K562 (cell line): Measurements from ENCODE around the gene N4BP3. TPM values are rescaled to one million over a fixed set of nuclear protein-coding genes. Genes with fewer than 3 reads are reported as not detected.
A peak's percentile ranks its signal among the peaks of the same experiment; 100 is the strongest.

Source experiments
- ERF ChIP-seq: fragments of 450-650 bp; formaldehyde crosslinking; IDR thresholded peaks from 2 replicates; pipeline ENCODE4 v1.4.0; 2020; ENCODE audit warnings: mild to moderate bottlenecking, mixed read lengths
- MEIS2 ChIP-seq: fragments of 450-650 bp; IDR thresholded peaks from 2 replicates; pipeline ENCODE4 v1.6.1; 2014; ENCODE audit warnings: mild to moderate bottlenecking; ENCODE audit not compliant: partially characterized antibody
- RFX5 ChIP-seq: IDR thresholded peaks from 2 replicates; pipeline ENCODE4 v1.6.1; 2011; ENCODE audit warnings: low read depth, mild to moderate bottlenecking, improper control_type of control experiment, low read length
- SETDB1 ChIP-seq: IDR thresholded peaks from one replicate; pipeline ENCODE4 v1.6.1; 2012; ENCODE audit warnings: low read length, control low read depth, inconsistent platforms
- ZNF584 ChIP-seq: fragments of 200-800 bp; sonication (Bioruptor generic); IDR thresholded peaks from 2 replicates; pipeline ENCODE4 v1.6.1; 2016; ENCODE audit warnings: low read depth, mild to moderate bottlenecking, missing genetic modification characterization, missing compliant biosample characterization
- ZNF586 ChIP-seq: fragments of 450-650 bp; formaldehyde crosslinking; conservative IDR thresholded peaks from 2 replicates; pipeline ENCODE4 v1.4.0; 2020; ENCODE audit warnings: mild to moderate bottlenecking, moderate library complexity
- polyA plus RNA-seq, 8 experiments: library from polyadenylated mRNA; depleted of rRNA in 4 of 8; stranded (reverse) in 5 of 8; unstranded in 3 of 8; fragments of >200 nt; fragmentation: Nextera tagmentation in 2 of 8; fragmentation: Illumina TruSeq in 1 of 8; extraction: Ambion mirVana in 2 of 8; extraction: Trizol in 1 of 8; gene quantifications; 2 replicates each; pipeline versions ENCODE4 v1.2.1 to v1.2.3, GENCODE V29; 2011 to 2014; ENCODE audit warnings: inconsistent platforms in 1 of 8, missing spikeins in 1 of 8
- total RNA-seq, 7 experiments: library from RNA; depleted of rRNA in 6 of 7; stranded (reverse); fragments of >200 nt in 6 of 7; fragmentation: Illumina TruSeq in 2 of 7; extraction: Trizol in 2 of 7; gene quantifications; 2 replicates each; pipeline versions ENCODE4 v1.2.1 to v1.2.3, GENCODE V29; 2011 to 2021; ENCODE audit warnings: low replicate concordance in 1 of 7
- TF ChIP-seq, protein P1 (sequence below): fragments of 250-450 bp; sonication (Bioruptor Pico); IDR thresholded peaks from 2 replicates; pipeline ENCODE4 v1.4.0; 2020; ENCODE audit warnings: mild to moderate bottlenecking, moderate library complexity
- TF ChIP-seq, protein P2 (sequence below): fragments of 450-650 bp; conservative IDR thresholded peaks from 2 replicates; pipeline ENCODE4 v1.6.1; 2016; ENCODE audit warnings: missing genetic modification characterization, low read depth, mild to moderate bottlenecking, missing compliant biosample characterization, moderate library complexity
- TF ChIP-seq, protein P3 (sequence below), 3 experiments: fragments of 200-800 bp in 1 of 3; fragments of 250-450 bp in 1 of 3; fragments of 450-650 bp in 1 of 3; sonication (Bioruptor Pico) in 1 of 3; sonication (Bioruptor generic) in 1 of 3; formaldehyde crosslinking in 1 of 3; IDR thresholded peaks; 2 replicates each; pipeline versions ENCODE4 v1.6.1 to v1.8.0; 2016 to 2022; ENCODE audit warnings: mild to moderate bottlenecking in 2 of 3, missing genetic modification characterization in 2 of 3, missing compliant biosample characterization in 1 of 3, moderate library complexity in 1 of 3

N4BP3 gene
- total and polyA plus RNA-seq, 9 of the 15 experiments (the other 6 are each of a cell fraction or from before 2014, with no cell fraction given), result 0.06 to 7.0 (median 2.4) TPM

DNA sequence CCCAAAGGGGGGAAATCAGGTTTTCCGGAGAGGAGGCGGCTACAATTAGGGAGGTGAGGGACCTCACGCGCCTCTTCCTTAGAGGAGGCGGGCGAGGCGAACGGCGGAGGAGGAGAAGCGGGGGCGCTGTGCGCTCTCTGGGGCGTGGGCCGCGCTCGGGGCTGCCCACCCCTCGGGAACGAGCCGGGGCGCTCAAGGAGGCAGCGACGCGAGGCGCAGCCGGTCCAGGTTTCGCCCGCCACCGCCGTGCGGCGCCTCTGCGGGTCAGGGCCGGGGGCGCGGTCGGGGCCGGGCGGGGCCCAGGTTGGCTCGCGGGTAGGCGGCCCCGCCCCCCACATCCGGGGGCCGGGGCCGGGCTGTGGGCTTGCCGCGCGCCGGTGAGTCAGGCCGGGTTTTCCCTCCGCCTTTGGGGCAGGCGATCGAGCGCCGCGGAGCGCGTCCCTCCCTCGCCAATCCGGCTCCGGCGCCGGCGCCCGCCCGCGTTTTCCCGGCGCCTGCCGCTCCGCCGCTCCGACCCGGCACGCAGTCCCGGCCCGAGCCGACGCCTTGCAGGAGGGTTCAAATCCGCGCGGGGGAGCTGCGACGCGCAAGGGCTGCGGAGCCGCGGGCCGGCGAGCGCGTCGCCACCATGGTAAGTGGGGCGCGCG is at the start of gene N4BP3 (continued):
- TF ChIP-seq, protein P1, sequence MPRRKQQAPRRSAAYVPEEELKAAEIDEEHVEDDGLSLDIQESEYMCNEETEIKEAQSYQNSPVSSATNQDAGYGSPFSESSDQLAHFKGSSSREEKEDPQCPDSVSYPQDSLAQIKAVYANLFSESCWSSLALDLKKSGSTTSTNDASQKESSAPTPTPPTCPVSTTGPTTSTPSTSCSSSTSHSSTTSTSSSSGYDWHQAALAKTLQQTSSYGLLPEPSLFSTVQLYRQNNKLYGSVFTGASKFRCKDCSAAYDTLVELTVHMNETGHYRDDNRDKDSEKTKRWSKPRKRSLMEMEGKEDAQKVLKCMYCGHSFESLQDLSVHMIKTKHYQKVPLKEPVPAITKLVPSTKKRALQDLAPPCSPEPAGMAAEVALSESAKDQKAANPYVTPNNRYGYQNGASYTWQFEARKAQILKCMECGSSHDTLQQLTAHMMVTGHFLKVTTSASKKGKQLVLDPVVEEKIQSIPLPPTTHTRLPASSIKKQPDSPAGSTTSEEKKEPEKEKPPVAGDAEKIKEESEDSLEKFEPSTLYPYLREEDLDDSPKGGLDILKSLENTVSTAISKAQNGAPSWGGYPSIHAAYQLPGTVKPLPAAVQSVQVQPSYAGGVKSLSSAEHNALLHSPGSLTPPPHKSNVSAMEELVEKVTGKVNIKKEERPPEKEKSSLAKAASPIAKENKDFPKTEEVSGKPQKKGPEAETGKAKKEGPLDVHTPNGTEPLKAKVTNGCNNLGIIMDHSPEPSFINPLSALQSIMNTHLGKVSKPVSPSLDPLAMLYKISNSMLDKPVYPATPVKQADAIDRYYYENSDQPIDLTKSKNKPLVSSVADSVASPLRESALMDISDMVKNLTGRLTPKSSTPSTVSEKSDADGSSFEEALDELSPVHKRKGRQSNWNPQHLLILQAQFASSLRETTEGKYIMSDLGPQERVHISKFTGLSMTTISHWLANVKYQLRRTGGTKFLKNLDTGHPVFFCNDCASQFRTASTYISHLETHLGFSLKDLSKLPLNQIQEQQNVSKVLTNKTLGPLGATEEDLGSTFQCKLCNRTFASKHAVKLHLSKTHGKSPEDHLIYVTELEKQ (CRISPR knock-in tag), result no peak
- peak; percentile 26 for TF ChIP-seq MEIS2
- no peak for TF ChIP-seq ZNF586
- TF ChIP-seq SETDB1, result no peak
- TF ChIP-seq, protein P2, sequence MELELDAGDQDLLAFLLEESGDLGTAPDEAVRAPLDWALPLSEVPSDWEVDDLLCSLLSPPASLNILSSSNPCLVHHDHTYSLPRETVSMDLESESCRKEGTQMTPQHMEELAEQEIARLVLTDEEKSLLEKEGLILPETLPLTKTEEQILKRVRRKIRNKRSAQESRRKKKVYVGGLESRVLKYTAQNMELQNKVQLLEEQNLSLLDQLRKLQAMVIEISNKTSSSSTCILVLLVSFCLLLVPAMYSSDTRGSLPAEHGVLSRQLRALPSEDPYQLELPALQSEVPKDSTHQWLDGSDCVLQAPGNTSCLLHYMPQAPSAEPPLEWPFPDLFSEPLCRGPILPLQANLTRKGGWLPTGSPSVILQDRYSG (tag), result no peak
- TF ChIP-seq, protein P3, sequence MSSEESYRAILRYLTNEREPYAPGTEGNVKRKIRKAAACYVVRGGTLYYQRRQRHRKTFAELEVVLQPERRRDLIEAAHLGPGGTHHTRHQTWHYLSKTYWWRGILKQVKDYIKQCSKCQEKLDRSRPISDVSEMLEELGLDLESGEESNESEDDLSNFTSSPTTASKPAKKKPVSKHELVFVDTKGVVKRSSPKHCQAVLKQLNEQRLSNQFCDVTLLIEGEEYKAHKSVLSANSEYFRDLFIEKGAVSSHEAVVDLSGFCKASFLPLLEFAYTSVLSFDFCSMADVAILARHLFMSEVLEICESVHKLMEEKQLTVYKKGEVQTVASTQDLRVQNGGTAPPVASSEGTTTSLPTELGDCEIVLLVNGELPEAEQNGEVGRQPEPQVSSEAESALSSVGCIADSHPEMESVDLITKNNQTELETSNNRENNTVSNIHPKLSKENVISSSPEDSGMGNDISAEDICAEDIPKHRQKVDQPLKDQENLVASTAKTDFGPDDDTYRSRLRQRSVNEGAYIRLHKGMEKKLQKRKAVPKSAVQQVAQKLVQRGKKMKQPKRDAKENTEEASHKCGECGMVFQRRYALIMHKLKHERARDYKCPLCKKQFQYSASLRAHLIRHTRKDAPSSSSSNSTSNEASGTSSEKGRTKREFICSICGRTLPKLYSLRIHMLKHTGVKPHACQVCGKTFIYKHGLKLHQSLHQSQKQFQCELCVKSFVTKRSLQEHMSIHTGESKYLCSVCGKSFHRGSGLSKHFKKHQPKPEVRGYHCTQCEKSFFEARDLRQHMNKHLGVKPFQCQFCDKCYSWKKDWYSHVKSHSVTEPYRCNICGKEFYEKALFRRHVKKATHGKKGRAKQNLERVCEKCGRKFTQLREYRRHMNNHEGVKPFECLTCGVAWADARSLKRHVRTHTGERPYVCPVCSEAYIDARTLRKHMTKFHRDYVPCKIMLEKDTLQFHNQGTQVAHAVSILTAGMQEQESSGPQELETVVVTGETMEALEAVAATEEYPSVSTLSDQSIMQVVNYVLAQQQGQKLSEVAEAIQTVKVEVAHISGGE (CRISPR knock-in tag; IDR thresholded peaks at IDR 0.05), result no peak
- TF ChIP-seq RFX5, result no peak
- TF ChIP-seq ERF (CRISPR knock-in tag), result no peak
- no peak for TF ChIP-seq ZNF584
